WERI-Rb-1 (cell line): Measurements from ENCODE around the gene TTC1.

Experiments
- DNase-seq: peaks from one replicate; pipeline ENCODE4 v3.0.0-alpha.2; 2020
- H3K27ac ChIP-seq: fragments of 250-450 bp; sonication (Bioruptor Pico); 2 replicates; pipeline ENCODE4 v1.5.1; 2020; ENCODE audit warnings: mild to moderate bottlenecking, moderate library complexity
- H3K27me3 ChIP-seq: fragments of 250-450 bp; sonication (Bioruptor Pico); 2 replicates; pipeline ENCODE4 v1.5.1; 2021; ENCODE audit warnings: mild to moderate bottlenecking, low read depth, moderate library complexity; ENCODE audit not compliant: insufficient read depth, severe bottlenecking
- H3K36me3 ChIP-seq: fragments of 250-450 bp; sonication (Bioruptor Pico); 2 replicates; pipeline ENCODE4 v1.5.1; 2020; ENCODE audit warnings: mild to moderate bottlenecking, moderate library complexity
- H3K4me3 ChIP-seq: 2 replicates; pipeline ENCODE4 v1.5.1; 2011; ENCODE audit warnings: low read depth, mild to moderate bottlenecking, control low read depth, low read length
- H3K9me3 ChIP-seq: fragments of 250-450 bp; sonication (Bioruptor Pico); 2 replicates; pipeline ENCODE4 v1.5.1; 2021; ENCODE audit warnings: mild to moderate bottlenecking, moderate library complexity; ENCODE audit not compliant: severe bottlenecking
- CTCF ChIP-seq: IDR thresholded peaks from 2 replicates; pipeline ENCODE4 v1.5.1; 2011; ENCODE audit warnings: low read depth, mild to moderate bottlenecking, control low read depth, inconsistent platforms, low read length

The TTC1 gene

GRCh38 chr5:160087199-160087598, 78.3 kb downstream of the TTC1 start:
- TF ChIP-seq CTCF: no peak
- Histone ChIP-seq H3K4me3 (no peak overlapping the region), H3K36me3 (peaks cover under 1% of the 10 kb centered on the region), H3K27me3 (no peaks in the 10 kb centered on the region), H3K27ac (no peak overlapping the region), H3K9me3 (no peaks in the 10 kb centered on the region)
- DNase-seq: no peak

- peaks cover 17% of the 10 kb centered on the region for H3K36me3 ChIP-seq
- TF ChIP-seq CTCF: no peak
- no peak overlapping the region for H3K4me3 ChIP-seq
- H3K27me3 ChIP-seq: no peaks in the 10 kb centered on the region
- no peak for DNase-seq
- no peaks in the 10 kb centered on the region for H3K9me3 ChIP-seq
- no peak overlapping the region for H3K27ac ChIP-seq
Measured at GRCh38 chr5:160088805-160089204, 79.9 kb downstream of the TTC1 start.

- H3K4me3 ChIP-seq: no peak overlapping the region
- H3K27ac ChIP-seq: no peak overlapping the region
- H3K36me3 ChIP-seq: peaks cover 23% of the 10 kb centered on the region
- no peak for TF ChIP-seq CTCF
- H3K27me3 ChIP-seq: no peaks in the 10 kb centered on the region
- H3K9me3 ChIP-seq: no peaks in the 10 kb centered on the region
- DNase-seq: no peak
Measured at GRCh38 chr5:160089531-160089930, 80.6 kb downstream of the TTC1 start.

- TF ChIP-seq CTCF: no peak
- H3K36me3 ChIP-seq: peaks cover 23% of the 10 kb centered on the region
- no peaks in the 10 kb centered on the region for H3K9me3 ChIP-seq
- H3K27me3 ChIP-seq: no peaks in the 10 kb centered on the region
- H3K4me3 ChIP-seq: no peak overlapping the region
- no peak for DNase-seq
- H3K27ac ChIP-seq: no peak overlapping the region
Measured at GRCh38 chr5:160090059-160090458, 81.1 kb downstream of the TTC1 start.

- Histone ChIP-seq H3K27me3 (no peaks in the 10 kb centered on the region), H3K36me3 (peaks cover 23% of the 10 kb centered on the region), H3K4me3 (no peak overlapping the region), H3K9me3 (no peaks in the 10 kb centered on the region), H3K27ac (no peak overlapping the region)
- no peak for DNase-seq
- TF ChIP-seq CTCF: no peak
Measured at GRCh38 chr5:160092514-160092913, 83.6 kb downstream of the TTC1 start.

GRCh38 chr5:160092960-160093707, 84.2 kb downstream of the TTC1 start:
- Histone ChIP-seq H3K9me3 (no peaks in the 10 kb centered on the region), H3K27me3 (no peaks in the 10 kb centered on the region), H3K36me3 (peaks cover 23% of the 10 kb centered on the region), H3K4me3 (no peak overlapping the region), H3K27ac (no peak overlapping the region)
- no peak for DNase-seq
- TF ChIP-seq CTCF: no peak
